Measurements from ENCODE around the gene DCHS2.

- no peak for TF ChIP-seq CTCF (conservative IDR thresholded peaks at IDR 0.05; ENCODE audit: low read length)
- no peak for TF ChIP-seq EZH2phosphoT487 (IDR thresholded peaks at IDR 0.05; ENCODE audit: borderline replicate concordance, low read depth, low read length)
Observed at GRCh38 chr4:154293427-154293826, 198.2 kb downstream of the DCHS2 start.

Measured in OCI-LY7 (cell line).